ENCODE measurements around the gene RAD51B.
A peak's percentile ranks its signal among the peaks of the same experiment; 100 is the strongest.

RAD51B gene

DNA sequence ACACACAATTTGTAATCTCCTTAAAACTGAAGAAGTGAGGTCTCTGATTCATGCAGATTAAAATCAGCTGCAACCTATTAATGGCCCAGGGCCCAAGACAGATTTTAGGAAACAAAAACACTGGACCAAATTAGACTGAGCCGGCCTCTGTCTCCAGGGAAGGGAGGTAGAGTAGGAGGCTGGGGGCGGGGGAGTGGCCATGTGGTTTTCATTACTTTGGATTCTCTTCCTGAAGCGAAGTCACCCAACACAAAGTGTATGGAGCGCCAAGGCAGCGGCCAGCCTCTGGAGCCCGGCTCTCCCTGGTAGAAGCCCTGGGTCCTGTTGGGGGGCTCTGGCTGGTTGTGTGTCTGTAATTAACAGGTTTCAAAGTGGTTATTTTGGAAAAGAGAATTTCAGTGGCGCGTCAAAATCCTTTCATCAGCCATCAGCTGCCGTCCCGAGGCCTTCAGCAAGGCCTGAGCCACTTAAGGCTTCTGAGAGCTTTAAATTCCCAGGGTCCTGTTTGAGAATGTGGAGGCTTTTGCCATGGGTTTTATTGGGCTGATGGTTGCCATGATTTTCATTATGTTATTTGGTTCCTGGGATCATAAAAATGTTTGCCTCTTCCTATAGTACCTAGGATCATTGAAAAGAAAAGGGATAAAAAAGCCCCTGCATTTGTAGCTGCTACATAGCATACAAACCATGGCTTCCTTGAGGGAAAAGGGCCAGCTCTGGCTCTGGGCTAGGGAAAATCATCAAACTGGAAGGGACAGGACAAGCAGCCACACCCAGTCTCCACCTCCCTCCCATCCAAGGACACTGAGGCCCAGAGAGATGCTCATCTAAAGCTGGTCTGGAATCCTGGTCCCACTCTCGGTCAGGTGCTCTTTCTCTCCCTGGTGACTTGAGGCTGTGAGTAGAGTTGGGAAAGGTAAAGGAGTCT is 690.9 kb downstream of the RAD51B start:
- peak; percentile 10 for DNase-seq (ENCODE audit: low read depth)

DNA sequence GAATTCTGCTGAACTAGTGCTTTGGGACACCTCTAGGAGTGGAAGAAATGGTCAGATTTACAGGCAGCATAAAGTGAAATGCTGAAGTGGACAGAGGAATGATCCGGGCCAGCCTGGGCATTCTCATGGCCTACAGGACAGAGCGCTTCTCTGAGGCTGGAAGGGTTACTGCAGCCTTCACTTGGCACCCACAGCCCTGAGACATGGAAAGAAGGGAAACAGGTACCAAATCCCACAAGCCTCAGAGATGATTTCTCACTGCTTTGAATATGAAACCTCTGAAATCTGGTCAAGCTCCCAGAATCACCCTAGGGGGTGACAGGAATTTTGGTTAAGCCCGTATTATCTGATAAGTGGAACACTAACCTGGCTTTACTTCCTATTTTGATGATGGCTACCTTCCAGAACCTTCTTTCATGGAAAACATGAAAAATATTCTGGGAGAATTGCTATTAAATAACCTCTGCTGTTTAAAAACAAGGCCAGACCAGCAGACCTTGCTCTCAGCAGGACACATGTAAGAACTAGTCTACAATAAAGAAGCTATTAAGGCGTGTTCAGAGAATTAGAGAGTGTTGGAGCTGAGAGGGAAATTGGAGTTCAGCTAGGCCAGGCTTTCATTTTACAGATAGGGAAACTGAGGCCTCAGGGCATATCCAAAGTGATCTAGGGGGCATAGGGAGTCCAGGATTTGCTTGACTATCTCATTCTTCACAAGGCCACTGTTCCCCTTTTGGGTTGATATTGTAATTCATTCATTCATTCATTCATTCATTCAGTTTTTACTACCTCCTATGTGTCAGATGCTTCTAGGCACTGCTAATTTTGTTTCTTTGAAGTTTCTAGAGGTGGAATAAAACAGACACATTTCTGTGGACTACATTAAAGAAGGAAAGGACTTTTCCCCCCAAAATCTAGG is 691.8 kb downstream of the RAD51B start:
- DNase-seq (ENCODE audit: low read depth), result no peak

- DNase-seq (ENCODE audit: low read depth), result no peak
These were observed 692.5 kb downstream of the RAD51B start for GRCh38 chr14:68512088-68512487.

DNA sequence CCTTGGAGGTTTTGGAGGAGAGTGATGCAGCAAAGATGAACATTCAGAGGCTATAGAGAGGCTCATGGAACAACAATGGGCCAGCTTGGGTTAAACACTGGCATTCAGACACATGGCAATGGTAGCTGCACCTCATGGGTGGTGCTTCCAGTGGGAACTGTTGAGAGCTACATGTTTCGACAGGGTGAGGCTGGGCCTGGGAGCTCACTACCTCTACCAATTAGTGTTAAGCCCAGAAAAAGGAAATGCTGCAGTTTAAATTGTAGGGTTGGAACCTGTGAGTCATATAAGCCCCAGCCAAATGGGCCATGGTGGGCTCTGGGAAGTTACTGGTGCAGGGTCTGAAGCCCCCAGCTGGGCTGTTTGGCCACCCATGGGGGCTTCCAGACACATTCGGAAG is 693.6 kb downstream of the RAD51B start:
- DNase-seq (ENCODE audit: low read depth), result no peak

DNA sequence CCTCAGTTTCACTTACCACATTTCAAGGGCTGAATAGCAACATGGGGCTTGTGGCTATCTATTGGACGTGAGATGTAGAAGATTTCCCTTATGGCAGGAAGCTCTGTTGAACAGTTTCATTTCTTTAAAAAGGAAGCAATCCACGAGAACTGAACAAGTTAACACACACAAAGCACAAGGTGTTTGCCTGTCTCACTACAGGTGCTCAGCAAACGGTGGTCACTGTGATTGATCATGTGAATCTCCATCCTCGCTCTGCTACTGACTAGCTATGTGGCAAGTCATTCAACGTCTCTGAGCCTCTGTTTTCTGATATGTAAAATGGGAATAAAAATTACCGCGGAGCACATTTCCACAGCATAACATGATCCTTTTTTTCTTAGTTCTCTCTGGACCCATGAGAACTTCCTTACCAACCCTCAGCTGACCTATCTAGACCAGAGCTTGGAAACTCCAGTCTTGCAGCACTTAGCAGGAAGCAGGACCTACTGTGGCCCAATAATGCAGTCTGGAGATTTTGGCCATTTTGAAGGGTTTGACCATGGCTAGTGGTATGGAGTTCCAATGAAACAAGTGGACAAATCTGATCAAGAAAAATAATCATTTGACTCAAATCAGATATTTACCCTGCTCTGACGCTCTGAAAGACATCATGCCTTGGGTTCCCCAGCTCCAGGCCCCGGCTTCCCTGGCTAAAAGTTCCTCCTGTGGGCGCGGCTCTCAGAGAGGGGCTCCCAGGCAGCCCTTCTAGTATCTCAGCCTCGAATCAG is 694.4 kb downstream of the RAD51B start:
- no peak for DNase-seq (ENCODE audit: low read depth)

DNA sequence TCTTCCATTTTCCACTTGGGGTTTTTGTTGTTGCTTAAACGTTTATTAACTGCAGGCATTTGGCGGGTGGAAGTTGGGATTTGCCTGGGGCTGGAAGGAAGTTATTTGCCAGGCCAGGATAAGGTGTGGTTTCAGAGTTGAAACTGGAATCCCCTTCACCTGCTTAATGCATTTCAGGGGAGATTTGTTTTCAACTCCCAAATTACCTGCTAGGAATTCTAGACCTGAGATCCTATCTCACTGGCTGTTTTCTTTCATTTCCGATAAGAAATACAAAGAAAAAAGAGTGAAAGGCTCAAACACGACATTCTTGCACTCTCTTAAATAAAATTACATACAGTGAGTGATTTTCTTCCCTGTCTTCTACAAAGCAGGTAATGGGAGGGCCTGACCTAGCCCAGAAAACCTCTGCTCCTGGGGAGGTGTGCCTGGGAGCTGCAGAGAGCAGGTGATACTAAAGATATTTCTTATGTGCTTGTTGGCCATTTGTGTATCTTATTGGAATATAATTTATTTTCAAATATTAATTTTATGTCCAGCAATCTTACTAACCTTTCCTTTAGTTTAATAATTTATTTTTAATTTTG is 695.1 kb downstream of the RAD51B start:
- no peak for DNase-seq (ENCODE audit: low read depth)

GRCh38 chr14:68516342-68516741 is 696.8 kb downstream of the RAD51B start:
- DNase-seq (ENCODE audit: low read depth), result no peak

GRCh38 chr14:68518166-68518565 is 698.6 kb downstream of the RAD51B start:
- no peak for DNase-seq (ENCODE audit: low read depth)

GRCh38 chr14:68518761-68519670 is 699.4 kb downstream of the RAD51B start:
- no peak for DNase-seq (ENCODE audit: low read depth)

- no peak for DNase-seq (ENCODE audit: low read depth)
These were observed 700.1 kb downstream of the RAD51B start for GRCh38 chr14:68519671-68520187.

- no peak for DNase-seq (ENCODE audit: low read depth)
These were observed 701.3 kb downstream of the RAD51B start for GRCh38 chr14:68520637-68521556.

GRCh38 chr14:68521557-68521901 is 702.0 kb downstream of the RAD51B start:
- DNase-seq (ENCODE audit: low read depth), result no peak

- DNase-seq (ENCODE audit: low read depth), result no peak
These were observed 702.5 kb downstream of the RAD51B start for GRCh38 chr14:68521961-68522509.

DNA sequence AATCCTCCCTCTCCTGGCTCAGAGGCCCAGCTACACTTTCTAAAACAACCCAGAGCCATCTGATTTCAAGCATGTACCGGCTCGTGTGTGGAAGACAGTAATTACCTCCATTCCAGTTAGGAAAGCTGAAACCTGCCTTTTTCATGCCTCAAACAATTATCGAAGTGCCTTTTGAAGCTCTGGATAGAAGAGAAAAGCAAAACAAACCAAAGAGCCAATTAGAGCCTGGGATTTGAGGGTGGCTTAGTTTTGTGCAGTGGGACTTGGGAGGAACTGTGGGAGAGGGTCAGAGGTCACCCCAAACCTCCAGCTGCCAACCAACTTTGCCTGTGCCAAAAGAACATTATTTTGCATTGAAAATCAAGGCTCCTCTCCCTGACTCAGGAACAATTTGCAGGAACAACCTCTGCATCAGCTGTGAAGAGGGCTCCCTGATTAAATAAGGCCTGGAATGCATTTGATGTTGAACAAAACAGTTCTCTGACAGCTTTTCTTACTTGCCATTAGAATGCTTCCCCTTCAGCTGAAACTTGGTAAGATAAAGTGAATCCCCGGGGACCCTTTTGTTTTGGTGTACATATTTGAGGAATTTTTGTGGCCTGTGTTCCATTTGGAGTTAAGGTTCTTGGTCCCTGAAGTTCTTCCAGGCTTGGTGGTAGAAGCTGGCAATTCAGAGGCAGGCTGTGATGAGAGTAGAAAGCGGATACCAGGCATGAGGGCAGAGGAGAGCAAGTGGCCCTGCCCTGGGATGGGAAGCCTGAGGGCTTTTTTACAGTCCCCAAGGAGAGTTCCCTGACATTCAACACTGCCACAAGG is 703.1 kb downstream of the RAD51B start:
- DNase-seq (ENCODE audit: low read depth), result no peak

DNA sequence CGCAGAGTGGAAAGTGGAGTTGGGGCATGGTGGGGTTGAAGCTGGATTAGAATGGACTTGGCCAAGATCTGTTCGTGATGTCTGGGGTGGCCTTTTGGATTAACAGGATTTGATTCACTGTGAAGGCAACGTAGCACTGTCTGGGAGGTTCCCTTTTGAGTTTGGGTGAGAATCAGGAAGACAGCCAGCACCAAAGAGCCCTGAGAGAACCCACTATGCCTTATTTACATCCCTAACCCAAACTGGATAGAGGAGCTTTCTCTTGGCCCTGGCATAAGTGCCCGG is 703.7 kb downstream of the RAD51B start:
- no peak for DNase-seq (ENCODE audit: low read depth)

- DNase-seq (ENCODE audit: low read depth), result no peak
These were observed 704.6 kb downstream of the RAD51B start for GRCh38 chr14:68523989-68524725.

GRCh38 chr14:68525516-68525915 is 705.9 kb downstream of the RAD51B start:
- no peak for DNase-seq (ENCODE audit: low read depth)

Data from HS-5 (cell line).